ENCODE measurements around the gene CRIM1.

Gene CRIM1

DNA sequence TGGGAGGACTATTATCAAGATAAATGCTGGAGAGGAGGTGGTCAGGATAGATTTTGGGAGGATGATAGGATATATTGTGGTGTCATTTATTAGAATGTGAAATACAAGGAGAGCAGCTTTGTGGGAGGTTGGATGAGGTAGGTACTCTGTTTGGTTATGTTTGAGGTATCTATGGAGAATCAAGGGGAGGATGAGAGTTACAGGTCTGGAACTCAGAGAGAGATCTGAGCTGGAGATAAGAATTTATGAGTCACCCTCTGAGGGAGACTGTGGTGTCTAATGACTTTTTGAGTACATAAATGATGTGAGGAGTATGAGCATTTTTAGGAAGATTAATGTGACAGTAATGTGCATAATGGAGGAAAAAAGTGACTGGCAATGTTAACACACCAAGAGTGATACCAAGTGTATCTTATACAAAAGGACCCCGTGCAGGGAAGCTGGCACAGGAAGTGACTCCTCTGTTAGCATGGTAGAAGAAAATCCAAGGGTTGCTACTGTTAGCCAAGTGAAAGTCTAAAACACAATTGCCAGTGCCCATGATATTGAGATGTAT is 48.2 kb downstream of the CRIM1 start:
- no peak for DNase-seq

DNA sequence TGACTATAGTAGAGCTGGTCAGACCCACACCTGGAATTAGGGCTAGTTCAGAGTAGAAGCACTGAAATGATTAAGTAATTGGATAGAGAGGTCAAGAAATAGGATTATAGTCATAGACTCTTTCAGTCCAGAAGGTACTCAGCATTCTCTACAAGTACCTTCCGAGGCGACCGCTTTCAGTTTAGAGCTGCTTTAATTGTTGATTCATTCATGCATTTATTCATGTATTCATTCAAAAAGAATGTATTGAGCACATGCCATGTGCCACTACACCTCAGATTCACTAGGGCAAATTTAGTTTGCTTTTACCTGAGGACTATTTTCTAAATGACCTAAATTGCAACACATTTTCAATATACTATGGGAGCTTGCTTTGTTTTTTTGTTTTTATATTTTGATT is 48.7 kb downstream of the CRIM1 start:
- DNase-seq = no peak

DNA sequence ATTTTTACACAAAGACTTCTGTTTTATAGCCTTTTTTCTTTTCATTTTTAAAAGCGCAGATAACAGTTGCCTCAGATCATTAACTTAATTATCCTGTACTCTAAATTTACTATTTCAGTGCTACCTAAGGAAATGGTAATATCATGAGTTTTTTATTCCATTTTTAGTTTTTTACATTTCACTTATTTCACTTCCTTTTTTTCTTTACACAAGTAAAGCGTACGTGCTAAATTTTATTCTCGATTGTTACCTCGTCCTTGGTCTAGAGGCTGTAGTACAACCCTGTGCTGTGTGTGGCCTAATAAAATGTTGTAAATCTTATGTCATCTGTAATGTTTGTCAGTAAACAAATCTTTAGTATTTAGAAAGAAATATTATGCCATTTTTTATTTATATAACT is 49.2 kb downstream of the CRIM1 start:
- DNase-seq = no peak

DNA sequence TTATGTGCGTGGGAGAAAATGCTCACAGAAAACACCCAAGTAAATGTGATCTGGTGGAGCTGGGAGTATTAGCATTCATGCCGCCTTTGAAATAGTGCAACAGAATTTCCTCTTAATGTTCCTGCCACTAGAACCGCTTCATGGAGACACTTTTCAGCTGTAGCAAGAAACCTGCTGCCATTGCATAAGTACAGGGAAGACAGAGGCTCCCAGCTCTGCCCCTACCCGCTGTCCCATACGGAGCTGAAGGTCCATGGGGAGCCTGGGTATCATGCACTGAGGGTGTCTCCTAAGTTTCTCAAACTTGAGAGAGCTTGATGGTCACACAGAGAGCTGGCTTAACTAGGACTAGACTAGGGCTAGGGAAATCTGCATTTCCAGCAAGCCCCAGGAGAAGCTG is 49.6 kb downstream of the CRIM1 start:
- DNase-seq = no peak

DNA sequence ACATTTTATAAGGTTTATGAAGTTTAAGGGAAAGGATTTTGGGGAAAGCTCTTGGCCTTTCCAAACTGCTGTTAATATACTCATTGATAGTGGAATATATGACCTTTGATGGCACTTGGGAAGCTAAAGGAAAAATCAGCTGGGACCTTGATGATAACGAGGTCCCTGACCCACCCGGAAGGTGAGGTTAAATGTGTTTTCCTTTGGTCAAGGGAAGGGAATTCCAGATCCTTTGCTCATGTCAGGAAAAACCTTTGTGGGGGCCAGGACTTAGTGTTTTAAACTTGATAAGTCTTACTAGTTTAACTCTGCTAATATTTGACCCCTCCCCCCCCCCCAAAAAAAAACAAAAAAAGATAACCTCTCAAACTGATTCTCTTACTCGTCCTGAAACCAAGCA is 50.7 kb downstream of the CRIM1 start:
- DNase-seq = no peak

DNA sequence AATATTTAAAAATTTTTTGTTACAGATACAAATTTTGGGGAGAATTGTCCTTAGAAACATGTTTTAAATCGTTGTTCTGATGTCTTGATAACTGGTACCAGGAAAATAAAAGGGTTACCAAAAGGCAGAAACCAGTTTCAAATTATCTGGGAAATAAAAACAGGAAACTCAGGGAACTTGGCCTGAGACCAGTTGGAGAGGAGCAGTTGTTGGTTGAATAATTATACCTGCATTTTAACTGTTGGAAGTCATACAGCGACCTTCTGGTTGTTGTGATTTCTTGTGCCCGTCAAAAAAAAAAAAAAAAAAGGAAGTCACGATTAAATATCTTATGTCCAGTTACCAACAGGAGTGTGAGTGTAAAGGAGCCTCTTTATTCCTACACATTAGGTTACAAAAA is 51.8 kb downstream of the CRIM1 start:
- no peak for DNase-seq

DNA sequence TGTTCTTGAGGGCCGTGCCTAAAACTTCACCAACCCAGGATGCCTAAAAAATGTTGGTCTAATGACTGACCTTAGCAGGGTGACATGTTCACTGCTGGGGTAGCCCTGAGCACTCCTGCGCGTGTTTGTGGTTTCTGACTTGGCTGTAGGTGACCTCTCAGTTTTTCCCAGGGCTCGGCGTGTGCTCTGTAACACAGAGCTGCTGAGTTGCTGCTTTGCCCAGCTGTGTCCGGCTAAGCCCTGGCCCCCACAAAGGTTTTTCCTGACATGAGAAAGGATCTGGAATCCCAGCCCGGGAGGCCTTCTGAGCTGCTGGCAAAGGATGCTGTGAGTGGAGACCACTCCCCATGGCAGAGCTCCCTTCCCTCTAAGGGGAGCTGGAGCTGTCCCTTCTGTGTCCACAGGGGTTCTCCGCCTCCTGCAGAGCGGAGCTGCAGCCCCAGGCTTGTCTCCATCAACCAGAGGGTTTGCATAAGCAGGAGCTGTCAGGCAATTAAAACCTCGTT is 52.7 kb downstream of the CRIM1 start:
- peak; percentile 45 for DNase-seq

DNA sequence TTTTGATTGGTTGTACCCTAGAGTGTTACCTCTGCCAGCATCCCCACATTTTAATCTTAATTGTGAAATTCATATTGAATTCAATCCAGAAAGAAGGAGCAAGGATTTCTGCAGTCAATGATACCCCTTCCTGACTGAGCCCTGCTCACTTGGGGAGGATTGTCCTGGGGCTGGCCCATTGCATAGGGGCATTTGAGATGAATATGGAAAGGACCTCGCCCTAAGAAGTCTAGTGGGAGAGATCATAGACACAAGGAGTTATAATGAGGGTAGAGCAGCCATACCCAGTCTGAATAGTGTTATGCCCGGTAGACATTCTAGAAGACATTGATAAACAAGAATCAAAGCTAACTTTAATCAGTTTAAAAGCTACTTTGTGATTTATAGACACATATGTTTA is 53.8 kb downstream of the CRIM1 start:
- no peak for DNase-seq

DNA sequence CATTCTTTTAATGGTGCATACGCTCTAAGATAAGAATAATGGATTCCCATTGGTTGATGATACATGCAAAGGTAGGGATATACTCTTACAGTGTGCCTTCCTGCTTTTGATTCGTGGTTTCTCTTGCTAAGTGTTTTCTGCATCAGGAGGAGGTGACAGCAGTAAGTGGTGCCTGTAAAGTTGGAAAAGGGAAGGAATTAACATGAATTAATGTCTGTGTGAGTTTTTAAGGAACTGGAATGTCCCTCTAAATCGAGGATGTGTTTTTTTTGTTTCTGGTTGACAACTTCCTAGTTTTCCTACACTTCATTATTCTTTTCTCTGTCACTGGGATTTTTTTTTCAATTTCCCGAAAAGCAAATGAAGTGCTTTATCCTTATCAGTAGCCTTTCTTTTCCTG is 54.4 kb downstream of the CRIM1 start:
- DNase-seq = no peak

DNA sequence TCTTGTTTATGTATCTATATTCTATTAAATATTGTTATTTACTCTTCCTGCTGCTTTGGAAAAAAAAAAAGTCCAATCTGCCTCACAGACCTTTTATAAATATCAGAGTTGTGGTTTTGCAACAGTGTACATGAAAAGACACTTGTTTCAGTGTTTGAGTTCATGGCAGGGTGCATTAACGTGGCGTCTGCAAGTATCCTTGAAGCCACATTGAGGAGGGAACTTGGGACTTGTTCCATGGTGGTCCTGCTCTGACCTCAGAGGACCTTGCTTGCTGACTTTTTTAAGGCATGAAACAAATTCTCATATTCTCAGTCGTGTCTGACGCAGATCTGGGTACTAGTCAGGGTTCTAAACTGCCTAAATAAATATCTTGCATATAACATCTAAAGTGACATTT is 55.1 kb downstream of the CRIM1 start:
- DNase-seq = no peak

DNA sequence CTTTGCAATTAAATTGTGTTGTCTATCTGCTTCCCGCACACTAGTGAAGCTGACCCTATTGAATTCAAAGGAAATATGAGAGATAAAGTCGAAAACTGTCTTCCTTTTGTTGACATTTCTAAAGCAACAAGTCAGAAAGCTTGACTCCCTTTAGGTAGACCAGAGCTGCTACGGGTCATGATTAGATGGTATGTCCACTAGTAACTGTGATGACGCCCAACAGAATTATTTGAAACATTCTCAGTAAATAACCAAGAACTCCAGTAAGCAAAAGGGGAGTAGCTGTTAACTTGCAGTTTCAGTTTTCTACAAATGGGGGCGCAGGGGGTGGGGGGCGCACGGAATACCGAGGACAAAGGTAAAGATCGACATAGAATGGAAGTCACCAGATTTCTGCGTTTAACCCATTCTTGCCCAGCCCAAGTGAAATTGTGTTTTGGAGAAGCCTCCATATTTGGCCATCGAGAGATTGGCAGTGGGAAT is 56.4 kb downstream of the CRIM1 start:
- DNase-seq = no peak

DNA sequence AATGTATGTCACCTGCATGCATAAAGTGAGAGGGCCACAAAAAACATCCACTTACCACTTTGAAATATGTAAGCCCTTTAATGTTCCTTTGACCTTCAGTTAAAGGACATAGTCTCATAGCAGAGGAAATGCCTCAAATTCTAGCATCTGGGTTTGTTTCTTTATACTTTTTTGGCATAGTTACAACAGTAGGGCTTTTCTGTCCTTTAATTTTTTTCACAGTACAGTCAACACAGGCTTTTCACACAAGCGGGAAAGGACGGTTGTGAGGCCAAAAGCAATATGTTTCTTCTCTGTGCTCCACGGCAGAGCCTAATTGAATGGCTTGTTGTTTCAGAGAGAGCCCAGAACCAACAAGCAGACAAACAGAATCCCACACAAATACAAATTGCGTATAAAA is 57.6 kb downstream of the CRIM1 start:
- no peak for DNase-seq

DNA sequence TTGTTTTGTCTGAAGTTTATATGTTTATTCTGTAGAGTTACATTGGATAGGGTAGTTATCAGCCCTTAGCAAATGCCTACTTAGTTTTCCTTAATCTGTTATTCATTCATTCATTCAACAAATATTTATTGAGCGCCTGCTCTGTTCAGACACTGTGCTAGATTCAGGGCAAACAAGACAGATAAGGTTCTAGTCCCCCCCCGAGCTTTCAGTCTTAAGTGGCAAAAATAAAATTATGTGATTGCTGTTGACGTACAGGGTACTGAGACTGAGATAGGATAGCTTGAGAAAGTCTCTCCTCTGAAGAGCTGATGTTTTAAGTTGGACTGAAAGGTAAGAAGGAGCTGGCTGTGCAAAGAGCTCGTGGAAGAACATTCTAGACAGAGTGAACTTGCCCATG is 58.7 kb downstream of the CRIM1 start:
- no peak for DNase-seq

DNA sequence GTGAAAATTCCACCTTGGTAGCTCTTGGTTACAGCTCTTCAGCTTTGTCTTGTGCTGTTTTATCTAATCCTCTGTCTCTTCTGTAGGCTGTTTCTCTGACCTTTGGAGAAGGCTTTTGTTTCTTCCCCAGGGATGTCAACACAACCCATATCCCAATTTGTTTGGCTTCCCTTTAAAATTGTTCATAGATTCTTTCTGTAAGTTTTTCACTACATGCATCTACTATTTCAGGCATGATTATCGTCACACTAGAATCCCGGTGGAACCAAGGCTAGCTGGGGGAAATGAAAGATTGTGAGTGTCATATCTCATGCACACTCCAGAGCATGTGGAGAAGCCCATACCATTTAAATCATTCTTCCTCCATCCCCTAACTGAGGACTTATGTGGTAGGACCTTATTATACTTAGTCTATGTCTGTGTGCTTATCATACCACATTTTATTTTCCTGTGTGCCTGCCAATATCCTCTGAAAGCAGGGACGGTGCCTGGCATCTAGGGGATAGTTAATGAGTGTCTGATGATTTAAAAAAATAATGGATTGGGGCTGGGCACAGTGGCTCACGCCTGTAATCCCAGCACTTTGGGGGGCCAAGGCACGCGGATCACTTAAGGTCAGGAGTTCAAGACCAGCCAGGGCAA is 59.9 kb downstream of the CRIM1 start:
- DNase-seq = no peak

DNA sequence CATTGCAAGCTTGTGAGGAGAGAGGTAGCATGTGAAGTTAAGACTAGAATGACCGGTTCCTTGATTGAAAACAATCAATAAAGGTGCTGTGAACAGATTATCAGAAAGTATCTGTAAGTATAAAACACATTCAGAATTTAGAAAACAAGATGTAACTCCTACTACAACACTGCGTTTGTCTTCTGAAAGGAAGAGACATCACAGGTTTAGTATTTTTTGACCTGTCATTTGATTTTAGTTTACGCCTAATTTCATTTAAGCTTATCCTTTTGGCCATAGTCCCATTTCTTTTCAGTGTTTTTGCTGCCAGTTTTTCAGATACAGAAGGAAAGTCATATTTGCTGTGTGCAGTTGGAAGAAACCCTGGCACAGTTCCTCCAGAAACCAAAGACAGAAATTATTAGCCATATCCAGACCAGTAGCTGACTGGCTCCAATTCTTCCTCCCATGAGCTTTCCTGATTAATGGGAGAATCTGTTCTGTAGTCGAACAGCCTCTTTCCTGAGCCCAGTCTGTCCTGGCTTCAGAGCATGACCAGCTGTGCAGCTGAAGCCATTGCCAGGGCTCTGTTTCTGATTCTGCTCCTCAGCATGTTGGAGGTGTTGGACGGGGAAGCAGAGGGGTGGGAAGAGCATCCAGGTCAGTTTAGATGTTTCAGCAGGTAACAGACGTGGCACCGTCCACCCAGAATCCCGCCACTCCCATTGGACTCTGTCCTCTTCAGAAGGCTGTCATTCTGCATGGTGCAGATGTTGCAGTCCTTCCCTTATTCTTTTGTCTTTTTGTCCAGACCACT is 61.0 kb downstream of the CRIM1 start:
- DNase-seq = peak; percentile 58

DNA sequence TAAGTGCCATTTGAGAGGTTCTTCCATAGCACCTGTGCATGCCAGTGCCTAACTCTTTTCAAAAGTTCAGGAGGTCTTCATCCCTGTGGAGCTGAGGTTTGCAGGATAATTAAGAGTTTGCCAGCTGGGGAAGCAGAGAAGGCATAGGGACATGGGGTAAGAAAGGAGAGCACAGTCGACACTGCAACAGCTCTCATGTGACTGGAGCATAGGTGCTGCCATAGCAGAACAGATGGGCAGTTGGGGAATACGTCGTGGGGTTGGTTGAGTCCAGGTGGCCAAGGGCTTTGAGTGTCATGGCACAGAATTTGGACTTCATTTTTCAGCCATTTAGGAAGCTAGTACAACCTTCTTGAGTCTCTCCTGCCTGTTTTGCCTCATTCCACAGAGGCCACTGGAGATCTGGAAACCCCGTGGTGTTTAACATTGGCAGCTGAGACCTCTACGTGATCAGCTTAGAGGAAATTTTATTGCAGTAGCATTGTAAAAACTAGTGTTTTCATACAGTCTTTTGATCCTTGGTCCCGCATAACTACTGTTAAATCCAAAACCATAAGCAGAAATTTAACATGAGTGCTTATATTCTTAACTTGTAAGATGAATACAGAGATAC is 65.1 kb downstream of the CRIM1 start:
- DNase-seq = no peak

DNA sequence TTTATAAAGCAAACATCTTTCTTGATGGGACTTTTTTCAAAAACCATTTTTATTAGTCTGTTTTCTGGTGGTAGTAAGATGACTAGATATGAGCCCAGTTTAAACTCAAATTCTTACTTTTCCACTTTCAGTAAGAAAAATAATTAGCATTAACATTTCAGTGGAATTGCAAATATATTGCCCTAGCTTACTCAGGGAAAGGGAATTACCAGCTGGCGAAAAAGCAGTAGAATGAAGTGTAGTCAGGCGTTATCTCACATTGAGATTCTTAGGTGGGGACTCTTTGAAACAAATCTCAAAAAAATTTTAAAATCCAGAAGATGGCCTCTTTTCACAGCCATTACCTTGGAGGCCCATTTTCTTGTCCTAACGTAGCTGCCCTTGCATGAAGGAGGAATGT is 65.8 kb downstream of the CRIM1 start:
- DNase-seq = no peak

DNA sequence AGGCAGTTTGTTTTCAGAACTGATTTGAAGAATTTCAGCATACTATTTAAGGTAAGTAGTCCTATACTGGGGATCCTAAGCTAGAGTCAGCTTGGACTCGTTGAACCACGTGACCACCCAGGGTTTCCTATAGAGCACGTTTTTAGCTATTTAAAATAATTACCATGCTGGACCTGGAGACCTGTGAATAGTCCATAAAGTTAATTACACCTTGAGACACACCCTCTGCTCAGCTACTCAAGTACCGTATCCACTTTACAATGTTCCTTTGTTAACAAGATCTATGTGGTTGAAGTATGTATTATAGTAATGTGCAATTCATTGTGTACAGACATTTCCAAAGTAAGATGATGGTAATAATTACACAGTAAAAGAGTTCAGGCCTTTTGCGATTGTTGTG is 67.6 kb downstream of the CRIM1 start:
- no peak for DNase-seq

DNA sequence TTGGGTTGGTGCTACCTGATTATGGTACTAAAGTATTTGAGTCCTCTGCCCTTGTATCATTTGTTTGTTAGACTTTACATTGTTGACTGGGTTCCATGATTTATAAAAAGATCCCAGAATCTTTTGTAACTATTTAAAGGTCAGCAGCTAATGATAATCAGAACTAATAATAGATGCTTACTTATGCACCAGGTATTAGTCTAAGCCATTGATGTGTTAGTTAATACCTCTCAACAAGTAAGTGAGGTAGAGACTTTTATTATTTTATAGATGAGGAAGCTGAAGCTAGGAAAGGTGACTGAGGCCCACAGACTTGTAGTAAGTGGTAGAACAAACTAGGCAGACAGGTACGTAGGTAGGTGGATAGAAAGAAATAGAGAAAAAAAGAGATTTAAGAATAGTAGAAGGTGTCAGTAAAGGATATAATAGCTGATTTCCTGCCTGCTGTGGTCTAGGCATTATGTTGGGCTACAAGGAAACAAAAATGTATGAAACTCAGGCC is 68.1 kb downstream of the CRIM1 start:
- DNase-seq = no peak

DNA sequence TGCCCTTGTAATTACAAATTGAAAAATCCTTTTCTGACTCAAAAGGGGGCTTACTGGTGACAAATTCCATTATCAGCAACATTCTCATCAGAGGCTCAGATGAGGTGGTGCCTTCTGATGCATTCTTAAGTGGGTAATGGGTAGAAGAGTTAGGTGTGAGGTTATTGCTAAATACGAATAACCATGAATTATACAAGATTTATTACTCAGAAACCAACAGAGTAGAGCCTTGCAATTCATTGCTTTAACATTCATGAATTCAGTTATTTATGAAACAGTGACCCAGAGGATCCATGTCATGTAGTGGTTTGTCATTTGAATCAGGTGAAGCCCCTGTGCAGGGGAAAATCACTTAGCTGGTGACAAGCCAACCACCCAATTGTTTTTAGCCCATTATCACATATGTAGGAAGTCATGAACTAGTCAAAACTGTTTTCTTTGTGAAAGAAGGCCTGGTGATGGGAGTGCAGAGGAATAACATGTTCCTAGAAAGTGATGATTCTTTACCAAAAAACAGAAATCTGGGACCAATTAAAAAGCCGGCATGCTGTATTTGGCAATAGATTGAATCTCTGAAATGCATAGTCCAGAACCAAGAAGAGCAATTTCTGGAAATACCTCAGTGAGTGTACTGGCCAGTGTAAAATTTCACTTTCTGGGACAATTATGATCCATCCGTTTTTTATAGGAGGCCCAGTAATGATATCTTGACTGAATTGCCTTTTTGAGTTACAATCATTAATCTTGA is 70.2 kb downstream of the CRIM1 start:
- no peak for DNase-seq

DNA sequence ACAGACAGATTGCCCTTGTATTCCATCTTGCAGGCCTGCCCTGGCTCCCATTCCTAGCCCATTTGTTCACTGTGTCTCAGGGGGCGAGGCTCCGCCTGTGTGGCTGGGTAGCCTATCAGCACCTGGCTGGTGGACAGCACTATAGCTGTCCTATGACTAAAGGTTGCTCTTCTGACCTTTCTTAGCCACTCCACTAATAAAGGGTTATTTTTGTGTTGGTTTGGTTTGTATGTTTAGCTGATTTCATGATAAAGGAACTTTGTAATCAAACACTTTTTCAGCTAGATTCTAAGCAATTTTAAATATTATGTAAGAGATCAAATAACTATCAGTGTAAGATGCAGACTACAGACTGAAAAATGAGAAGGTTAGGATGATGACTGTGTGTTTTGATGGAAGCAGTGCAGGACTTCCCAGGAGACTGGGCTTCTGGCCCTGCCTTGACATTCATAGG is 72.2 kb downstream of the CRIM1 start:
- no peak for DNase-seq

DNA sequence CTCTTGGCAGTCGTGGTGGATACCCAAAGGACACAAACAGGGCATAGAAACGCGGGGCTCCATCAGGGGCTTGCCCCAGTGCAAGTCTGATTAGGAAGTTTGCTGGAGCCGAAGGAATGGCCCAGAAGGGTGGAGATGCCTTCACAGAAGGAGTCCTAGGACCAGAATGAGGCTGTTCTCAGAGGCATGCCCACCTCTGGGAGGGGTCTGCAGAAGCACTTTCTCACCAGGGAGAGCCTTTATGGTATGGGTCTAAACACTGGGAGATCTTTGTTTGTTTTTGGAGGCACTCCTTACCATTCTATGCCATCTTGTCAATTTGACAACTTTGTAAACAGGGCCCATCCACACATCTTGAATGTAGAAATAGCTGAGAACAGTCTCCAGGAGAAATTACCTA is 75.0 kb downstream of the CRIM1 start:
- DNase-seq = no peak

DNA sequence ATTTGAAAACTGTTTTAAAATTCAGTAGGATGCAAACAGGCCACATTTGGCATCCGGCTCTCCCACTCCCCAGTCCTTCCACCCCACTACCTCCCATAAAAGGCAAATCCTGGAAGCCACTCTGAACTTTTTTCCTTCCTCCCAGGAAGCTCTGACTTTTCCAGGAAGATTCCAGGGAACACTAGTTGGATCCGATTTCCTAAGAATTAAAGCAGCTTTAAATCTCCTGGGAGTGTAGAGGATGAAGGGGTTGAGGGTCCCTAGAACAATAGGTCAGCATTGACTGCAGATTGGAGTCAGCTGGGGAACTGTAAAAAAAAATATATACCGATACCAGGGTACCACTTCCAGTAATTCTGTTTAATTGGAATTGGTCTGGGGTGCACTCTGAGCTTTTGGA is 76.9 kb downstream of the CRIM1 start:
- DNase-seq = no peak
